Right renal pelvis (tissue), 4 donors: ENCODE measurements around the gene ROR2. TPM values are rescaled to one million over a fixed set of nuclear protein-coding genes. Genes with fewer than 3 reads are reported as not detected.

Source experiments
- DNase-seq, 4 donors: peaks; one replicate each; pipeline ENCODE4 v3.0.0-alpha.2; 2013; ENCODE audit warnings: low read depth in 4 of 4, low spot score in 3 of 4, missing footprints in 1 of 4
- polyA plus RNA-seq, 4 donors: library from polyadenylated mRNA; unstranded; fragments of 120-200 nt; gene quantifications; one replicate each; pipeline ENCODE4 v1.2.1, GENCODE V29; 2013; ENCODE audit not compliant: insufficient read length in 4 of 4

ROR2 gene
- polyA plus RNA-seq, 4 donors, result 14.6 to 19.1 (median 17.7) TPM

DNA sequence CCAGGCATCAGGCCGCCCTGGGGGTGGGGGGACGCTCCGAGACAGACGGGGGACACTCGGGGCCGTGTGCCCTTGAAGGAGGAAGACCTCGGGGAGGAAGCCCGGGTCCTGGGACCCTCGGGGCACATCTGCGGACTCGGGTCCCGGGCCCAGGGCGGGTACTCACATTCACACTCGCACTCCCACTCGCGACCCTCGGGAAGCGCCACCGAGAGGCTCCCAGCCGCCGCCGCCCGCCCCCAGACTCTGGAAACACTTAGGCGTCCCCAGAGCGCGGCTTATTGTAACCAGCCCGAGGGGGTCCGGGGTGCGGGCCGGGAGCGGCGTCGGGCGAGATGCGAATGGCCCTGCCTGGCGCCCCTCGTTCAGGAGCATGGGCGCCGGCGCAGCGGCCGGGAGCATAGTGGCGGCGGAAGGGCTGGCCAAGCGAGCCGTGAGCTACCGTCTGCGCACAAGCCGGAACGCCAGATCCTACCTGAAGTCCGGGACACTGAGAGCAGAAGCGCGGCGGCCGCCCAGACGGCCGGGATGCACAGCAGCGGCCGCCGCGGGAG lies 559 bp downstream of the ROR2 start:
- peak in 1 of 4 donors; percentile 41 for DNase-seq

GRCh38 chr9:91948597-91949391 lies 1.2 kb downstream of the ROR2 start:
- DNase-seq, result peak in 1 of 4 donors; percentile 52

GRCh38 chr9:91948101-91948596 lies 1.9 kb downstream of the ROR2 start:
- no peak for DNase-seq

- no peak for DNase-seq
These were observed 3.2 kb downstream of the ROR2 start for GRCh38 chr9:91946653-91947488.

GRCh38 chr9:91946196-91946595 lies 3.8 kb downstream of the ROR2 start:
- DNase-seq, result no peak

GRCh38 chr9:91945277-91946085 lies 4.5 kb downstream of the ROR2 start:
- peak in 2 of 4 donors; percentile 44 to 68 for DNase-seq

DNA sequence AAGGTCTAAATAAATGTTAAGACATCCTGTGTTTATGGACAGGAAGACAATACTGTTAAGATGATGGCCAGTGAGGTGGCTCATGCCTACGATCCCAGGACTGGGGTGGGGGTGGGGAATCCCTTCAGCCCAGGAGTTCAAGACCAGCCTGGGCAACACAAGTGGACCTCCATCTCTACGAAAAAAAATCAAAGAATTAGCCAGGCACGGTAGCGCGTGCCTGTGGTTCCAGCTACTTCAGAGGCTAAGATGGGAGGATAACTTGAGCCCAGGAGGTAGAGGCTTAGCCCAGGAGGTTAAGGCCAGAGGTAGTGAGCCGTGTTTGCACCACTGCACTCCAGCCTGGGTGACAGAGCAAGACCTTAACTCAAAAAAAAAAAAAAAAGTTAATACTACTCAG lies 5.3 kb downstream of the ROR2 start:
- no peak for DNase-seq

DNA sequence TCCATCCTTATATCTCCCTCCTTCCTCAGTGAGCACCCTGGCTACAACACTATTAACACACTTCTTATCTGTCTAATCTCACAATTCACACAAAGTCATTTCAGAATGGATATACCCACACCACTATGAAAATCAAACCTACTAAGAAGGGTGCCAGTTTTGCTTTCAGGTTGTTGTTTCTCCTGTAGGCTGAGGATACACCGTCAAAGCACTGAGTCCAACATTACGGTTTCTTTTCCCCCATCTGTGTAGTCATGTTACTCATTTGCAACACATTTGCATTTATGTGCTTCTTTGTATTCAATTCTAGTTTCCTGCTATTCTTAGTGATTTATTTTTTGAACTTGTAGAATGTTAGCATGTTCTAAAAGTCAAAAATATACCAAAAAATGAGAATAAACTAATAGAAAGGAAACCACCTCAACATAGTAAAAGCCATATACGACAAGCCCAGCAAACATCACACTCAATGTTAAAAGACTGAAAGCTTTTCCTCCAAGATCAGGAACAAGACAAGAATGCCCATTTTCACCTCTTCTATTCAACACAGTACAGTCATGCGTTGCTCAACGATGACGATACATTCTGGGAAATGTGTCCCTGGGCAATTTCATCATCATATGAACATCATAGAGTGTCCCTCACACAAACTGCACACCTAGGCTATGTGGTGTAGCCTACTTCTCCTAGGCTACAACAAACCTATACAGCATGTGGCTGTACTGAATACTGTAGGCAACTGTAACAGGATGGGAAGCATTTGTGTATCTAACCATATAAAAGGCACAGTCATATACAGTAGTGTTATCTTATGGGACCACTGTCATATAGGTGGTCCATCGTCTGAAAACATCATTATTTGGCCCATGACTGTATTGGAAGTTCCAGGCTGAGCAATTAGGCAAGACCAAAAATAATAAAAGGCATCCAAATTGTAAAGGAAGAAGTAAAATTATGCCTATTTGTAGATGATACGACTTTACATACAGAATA lies 6.3 kb downstream of the ROR2 start:
- no peak for DNase-seq

DNA sequence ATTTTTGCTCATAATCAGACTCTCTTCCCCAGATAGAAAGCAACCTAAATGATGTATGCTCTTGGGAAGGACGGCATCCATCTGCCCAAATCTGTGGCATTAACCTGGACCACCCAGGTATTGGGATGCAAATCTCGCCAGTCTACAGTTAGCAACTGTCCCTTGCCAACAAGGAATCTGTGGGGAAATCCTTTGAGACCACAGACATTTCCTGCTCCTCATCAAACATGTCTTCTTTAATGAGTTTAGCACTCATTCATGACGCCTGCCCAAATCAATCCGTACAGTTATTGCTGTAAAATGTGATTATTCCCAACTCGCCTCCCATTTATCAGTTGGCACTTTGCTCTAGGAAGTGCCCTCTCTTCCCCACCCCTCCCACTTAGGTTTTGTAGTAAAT lies 7.8 kb downstream of the ROR2 start:
- no peak for DNase-seq

- no peak for DNase-seq
These were observed 10.1 kb downstream of the ROR2 start for GRCh38 chr9:91939978-91940377.

GRCh38 chr9:91937727-91938126 lies 12.3 kb downstream of the ROR2 start:
- DNase-seq, result no peak

- DNase-seq, result no peak
These were observed 13.0 kb downstream of the ROR2 start for GRCh38 chr9:91937056-91937455.

DNA sequence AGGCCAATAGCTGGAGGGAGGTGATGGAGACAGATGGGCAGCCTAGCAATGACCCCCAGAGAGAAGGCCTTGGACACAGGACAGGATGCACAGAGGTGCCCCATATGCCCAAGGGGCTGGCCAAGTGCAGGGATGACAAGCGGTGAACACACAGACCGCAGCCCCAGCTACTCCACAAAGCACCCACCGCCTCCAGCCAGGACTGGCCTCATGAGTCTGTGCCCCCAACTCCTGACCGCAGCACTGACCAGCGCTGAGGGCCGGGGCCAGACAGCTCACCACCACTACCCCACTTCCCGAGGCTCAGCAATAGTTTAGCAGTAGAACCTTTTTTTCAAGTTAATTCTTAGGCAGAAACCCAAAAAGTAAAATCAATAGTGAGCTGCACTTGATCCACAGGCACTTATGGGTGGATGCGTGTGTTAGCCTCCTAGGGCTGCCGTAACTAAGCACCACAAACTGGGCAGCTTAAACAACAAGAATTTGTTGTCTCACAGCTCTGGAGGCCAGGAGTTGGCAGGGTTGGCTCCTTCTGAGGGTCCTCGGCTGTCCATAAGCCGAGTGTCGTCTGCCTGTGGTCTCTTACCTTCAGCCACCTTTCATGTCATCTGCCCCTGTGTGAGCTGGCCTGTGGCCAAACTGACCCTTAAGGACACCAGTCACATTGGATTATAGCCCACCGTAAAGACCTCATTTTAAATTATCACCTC lies 14.1 kb downstream of the ROR2 start:
- no peak for DNase-seq

DNA sequence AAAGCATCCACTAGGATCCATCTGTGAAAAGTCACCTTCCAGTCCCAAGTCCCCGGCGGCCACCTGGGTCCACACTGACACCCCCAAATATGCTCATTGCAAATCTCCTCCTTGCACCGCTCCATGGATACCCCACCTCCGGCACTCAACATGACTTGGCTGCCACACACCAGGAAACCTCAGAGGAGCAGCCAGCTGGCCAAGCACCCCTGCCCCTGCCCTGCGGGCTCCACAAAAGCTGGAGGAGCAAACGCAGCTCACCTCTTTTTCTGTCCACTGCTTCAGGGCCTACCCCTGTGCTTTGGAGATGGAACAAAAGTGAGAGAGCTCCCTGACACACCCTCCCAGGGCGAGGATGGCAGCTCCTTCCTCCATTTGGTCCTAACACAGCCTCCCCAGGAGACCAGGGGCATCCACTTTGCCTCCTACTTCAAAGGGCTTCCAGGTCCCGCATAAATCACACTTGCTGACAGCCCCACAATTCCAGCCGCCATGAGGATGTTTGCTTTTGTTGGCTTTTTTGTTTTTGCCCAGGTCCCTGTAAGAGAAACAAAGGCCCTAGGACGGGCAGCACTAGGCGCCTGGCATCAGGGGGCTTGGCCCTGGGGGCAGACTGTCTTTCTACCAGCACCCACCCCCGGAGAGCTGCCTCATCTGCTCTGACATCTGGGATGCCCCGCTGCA lies 14.8 kb downstream of the ROR2 start:
- DNase-seq, result no peak

GRCh38 chr9:91934654-91935053 lies 15.4 kb downstream of the ROR2 start:
- DNase-seq, result no peak

GRCh38 chr9:91933556-91934352 lies 16.3 kb downstream of the ROR2 start:
- DNase-seq, result no peak

DNA sequence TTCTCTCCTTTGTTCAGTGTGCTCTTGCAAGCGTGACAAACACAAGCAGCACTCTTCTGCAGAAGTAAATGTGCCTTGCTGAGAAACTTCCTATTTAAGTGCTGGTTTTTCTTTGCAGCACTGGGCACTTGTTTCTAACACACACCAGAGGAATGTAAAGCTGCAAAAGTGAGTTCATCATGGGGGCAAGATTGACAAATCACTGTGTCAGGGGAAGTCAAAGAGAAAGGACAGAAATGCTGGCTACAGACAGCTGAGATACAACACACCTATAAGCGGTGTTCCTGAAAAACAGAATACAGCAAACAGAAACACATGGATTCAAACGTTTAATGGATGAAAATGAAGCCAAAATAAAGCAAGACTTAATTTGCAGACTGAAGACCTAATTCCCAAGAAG lies 19.6 kb downstream of the ROR2 start:
- DNase-seq, result no peak
